Activated T-helper 2 cell treated with anti-CD3 and anti-CD28 coated beads, Interferon-gamma antibody, Interleukin-2, Interleukin-4, amounts not matched to agents 10 μg/mL and 5 μg/mL and 100 μg/mL, durations not matched to agents 14 hours and 24 hours and 36 hours (primary cell): ENCODE data around the gene ANK2. TPM values are rescaled to one million over a fixed set of nuclear protein-coding genes. Genes with fewer than 3 reads are reported as not detected.

Source experiments
- DNase-seq: peaks from one replicate; pipeline ENCODE4 v3.0.0; 2021; ENCODE audit warnings: low spot score
- H3K27ac Mint-ChIP-seq: one replicate; pipeline ENCODE4 v1.8.0; 2021; ENCODE audit warnings: mixed read lengths
- H3K27me3 Mint-ChIP-seq: one replicate; pipeline ENCODE4 v1.8.0; 2021; ENCODE audit warnings: low read depth, mixed read lengths
- H3K36me3 Mint-ChIP-seq: one replicate; pipeline ENCODE4 v1.8.0; 2021; ENCODE audit warnings: low read depth, mixed read lengths
- H3K4me1 Mint-ChIP-seq: one replicate; pipeline ENCODE4 v1.8.0; 2021; ENCODE audit warnings: low read depth, mixed read lengths
- H3K4me3 Mint-ChIP-seq: one replicate; pipeline ENCODE4 v1.8.0; 2021; ENCODE audit warnings: low read depth, mild to moderate bottlenecking, moderate library complexity, mixed read lengths
- H3K9me3 Mint-ChIP-seq: one replicate; pipeline ENCODE4 v1.8.0; 2021; ENCODE audit warnings: mixed read lengths
- intact Hi-C: fragments of 100-400 bp; cut with micrococcal nuclease; formaldehyde crosslinking; loops from one replicate; pipeline ENCODE4 v1.15.1; 2023
- total RNA-seq: library from RNA; stranded (reverse); gene quantifications from 2 replicates; pipeline ENCODE4 v1.2.3, GENCODE V29; 2022

The ANK2 gene
- total RNA-seq, 1 donor from 2014 or later, result 2.9 TPM

DNA sequence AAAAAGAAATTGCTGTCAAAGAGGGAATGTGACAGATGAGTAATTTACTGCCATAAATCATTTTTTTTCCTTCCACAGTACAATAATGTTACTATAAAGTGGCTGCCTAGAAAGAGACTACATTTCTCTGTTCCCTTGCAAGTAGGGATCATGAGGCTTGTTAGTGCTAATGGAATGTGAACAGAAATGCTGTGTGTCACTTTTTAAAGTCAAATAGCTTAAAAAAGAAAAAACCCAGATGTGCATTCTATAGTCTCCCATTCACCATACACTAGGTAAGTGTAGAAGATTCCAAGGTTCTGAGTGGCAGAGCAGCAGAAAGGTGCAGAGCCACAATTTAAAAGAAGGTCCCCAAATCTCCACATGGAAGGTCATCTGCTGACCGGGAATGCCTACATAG lies 383.7 kb downstream of the ANK2 start:
- no peak overlapping the region for H3K4me3 Mint-ChIP-seq
- no peaks in the 10 kb centered on the region for H3K27me3 Mint-ChIP-seq
- no peaks in the 10 kb centered on the region for H3K36me3 Mint-ChIP-seq
- H3K4me1 Mint-ChIP-seq, result peaks cover 12% of the 10 kb centered on the region
- H3K9me3 Mint-ChIP-seq, result no peaks in the 10 kb centered on the region
- intact Hi-C loops, result no loop called here
- DNase-seq, result no peak
- H3K27ac Mint-ChIP-seq, result no peak overlapping the region
